Liver (tissue), 9 donors: Measurements from ENCODE around the gene ZCCHC14. TPM values are rescaled to one million over a fixed set of nuclear protein-coding genes. Genes with fewer than 3 reads are reported as not detected.
A peak's percentile ranks its signal among the peaks of the same experiment; 100 is the strongest.
"Not testable (repeated sequence)": the region's sequence is repeated elsewhere in the genome, so short reads cannot be mapped to it uniquely, and the experiment has no call there.

Experiments used
- DNase-seq: peaks from one replicate; pipeline ENCODE4 v3.0.0-alpha.2; 2017; ENCODE audit warnings: low spot score
- H3K27ac ChIP-seq, 2 donors: one replicate each; pipeline ENCODE4 v1.7.0; 2013; ENCODE audit warnings: inconsistent platforms in 2 of 2, low read length in 2 of 2, control low read depth in 1 of 2, low read depth in 1 of 2, mild to moderate bottlenecking in 1 of 2
- H3K27me3 ChIP-seq, 4 donors: one replicate each; pipeline versions ENCODE4 v1.6.1 to v1.7.0; 2013; ENCODE audit warnings: low read length in 3 of 4, inconsistent platforms in 1 of 4, mild to moderate bottlenecking in 1 of 4, moderate library complexity in 1 of 4; ENCODE audit not compliant: control insufficient read depth in 4 of 4, insufficient read depth in 4 of 4
- H3K36me3 ChIP-seq, 4 donors: one replicate each; pipeline versions ENCODE4 v1.6.1 to v1.7.0; 2013; ENCODE audit warnings: low read length in 3 of 4, mild to moderate bottlenecking in 3 of 4, low read depth in 1 of 4, moderate library complexity in 1 of 4; ENCODE audit not compliant: control insufficient read depth in 4 of 4, insufficient read depth in 3 of 4
- H3K4me1 ChIP-seq, 4 donors: one replicate each; pipeline versions ENCODE4 v1.6.1 to v1.7.0; 2013; ENCODE audit warnings: low read length in 3 of 4, mild to moderate bottlenecking in 3 of 4, moderate library complexity in 1 of 4; ENCODE audit not compliant: control insufficient read depth in 4 of 4, insufficient read depth in 4 of 4
- H3K4me3 ChIP-seq, 3 donors: one replicate each; pipeline versions ENCODE4 v1.6.1 to v1.7.0; 2013; ENCODE audit warnings: low read length in 3 of 3, control low read depth in 1 of 3, low read depth in 1 of 3, mild to moderate bottlenecking in 1 of 3
- H3K9ac ChIP-seq, 2 donors: one replicate each; pipeline ENCODE4 v1.7.0; 2013; ENCODE audit warnings: low read length in 2 of 2, mild to moderate bottlenecking in 2 of 2, moderate library complexity in 2 of 2, control low read depth in 1 of 2, low read depth in 1 of 2
- H3K9me3 ChIP-seq, 4 donors: one replicate each; pipeline versions ENCODE4 v1.6.1 to v1.7.0; 2013; ENCODE audit warnings: low read length in 3 of 4; ENCODE audit not compliant: control insufficient read depth in 4 of 4
- CTCF ChIP-seq: fragments of 150-350 bp; IDR thresholded peaks from 2 replicates; pipeline ENCODE4 v1.5.1; 2017; ENCODE audit warnings: improper control_type of control experiment, low read depth, low read length; ENCODE audit not compliant: missing input control
- EGR1 ChIP-seq, 2 donors: IDR thresholded peaks; 2 replicates each; pipeline ENCODE4 v1.6.1; 2016 to 2018; ENCODE audit warnings: antibody characterized with exemption in 2 of 2, low read depth in 2 of 2
- FOXA2 ChIP-seq: IDR thresholded peaks from 2 replicates; pipeline ENCODE4 v1.6.1; 2016; ENCODE audit warnings: antibody characterized with exemption
- GABPA ChIP-seq, 2 donors: IDR thresholded peaks in 1 of 2; conservative IDR thresholded peaks in 1 of 2; 2 replicates each; pipeline ENCODE4 v1.6.1; 2016; ENCODE audit warnings: antibody characterized with exemption in 2 of 2, mild to moderate bottlenecking in 1 of 2, moderate library complexity in 1 of 2
- HNF4A ChIP-seq, 2 donors: conservative IDR thresholded peaks; 2 replicates each; pipeline ENCODE4 v1.6.1; 2016; ENCODE audit warnings: antibody characterized with exemption in 2 of 2, mild to moderate bottlenecking in 2 of 2
- HNF4G ChIP-seq: IDR thresholded peaks from 2 replicates; pipeline ENCODE4 v1.6.1; 2016; ENCODE audit warnings: antibody characterized with exemption
- MAX ChIP-seq: IDR thresholded peaks from 2 replicates; pipeline ENCODE4 v1.6.1; 2016; ENCODE audit warnings: antibody characterized with exemption
- RAD21 ChIP-seq, 2 donors: IDR thresholded peaks; 2 replicates each; pipeline ENCODE4 v1.6.1; 2016; ENCODE audit warnings: antibody characterized with exemption in 2 of 2, mild to moderate bottlenecking in 2 of 2
- RXRA ChIP-seq, 2 donors: IDR thresholded peaks; 2 replicates each; pipeline ENCODE4 v1.6.1; 2017 to 2018; ENCODE audit warnings: antibody characterized with exemption in 2 of 2, mild to moderate bottlenecking in 1 of 2
- SP1 ChIP-seq: IDR thresholded peaks from 2 replicates; pipeline ENCODE4 v1.6.1; 2018; ENCODE audit warnings: antibody characterized with exemption, mild to moderate bottlenecking
- TAF1 ChIP-seq: conservative IDR thresholded peaks from 2 replicates; pipeline ENCODE4 v1.6.1; 2016; ENCODE audit warnings: antibody characterized with exemption, mild to moderate bottlenecking
- YY1 ChIP-seq: IDR thresholded peaks from 2 replicates; pipeline ENCODE4 v1.6.1; 2016; ENCODE audit warnings: antibody characterized with exemption, mild to moderate bottlenecking
- ZBTB33 ChIP-seq: IDR thresholded peaks from 2 replicates; pipeline ENCODE4 v1.6.1; 2016; ENCODE audit warnings: antibody characterized with exemption
- WGBS: extraction: QIAGEN DNeasy Blood & Tissue Kit; methylation state at CpG from one replicate; pipeline ENCODE4 v1.1.7; 2013; 5-methylcytosine and 5-hydroxymethylcytosine counted together
- polyA plus RNA-seq, 2 donors: library from polyadenylated mRNA; stranded (reverse) in 1 of 2; unstranded in 1 of 2; fragments of 200-250 nt in 1 of 2; fragments of >200 nt in 1 of 2; fragmentation: Nextera tagmentation in 1 of 2; extraction: Ambion mirVana in 1 of 2; gene quantifications; one replicate each; pipeline versions ENCODE4 v1.2.1 to v1.2.3, GENCODE V29; 2013 to 2015
- total RNA-seq, 2 donors: library from RNA; depleted of rRNA; stranded (reverse); fragments of >200 nt; gene quantifications; one replicate each; pipeline ENCODE4 v1.2.3, GENCODE V29; 2014
- TF ChIP-seq, protein P1 (sequence below): IDR thresholded peaks from 2 replicates; pipeline ENCODE4 v1.6.1; 2016; ENCODE audit warnings: antibody characterized with exemption
- TF ChIP-seq, protein P2 (sequence below): IDR thresholded peaks from 2 replicates; pipeline ENCODE4 v1.6.1; 2016; ENCODE audit warnings: antibody characterized with exemption, mild to moderate bottlenecking
- donor health status: healthy.
- donor health status: healthy.
- donor health status: healthy.
- donor health status: healthy.
- donor health status: healthy.

ZCCHC14 gene
- total and polyA plus RNA-seq, 4 donors, result 6.3 to 21.7 (median 8.0) TPM

- 61% methylated on average over 12 of the region's 12 CpGs for WGBS
- H3K27me3 ChIP-seq, H3K4me3 ChIP-seq, DNase-seq, H3K36me3 ChIP-seq, H3K9ac ChIP-seq, H3K9me3 ChIP-seq: not testable (repeated sequence)
- H3K4me1 ChIP-seq, result peaks cover 16 to 42% (median 35%) of the 10 kb centered on the region in 4 donors
- peak overlapping the region in 1 of 2 donors; percentile 95 for H3K27ac ChIP-seq
- TF ChIP-seq HNF4A (conservative IDR thresholded peaks at IDR 0.05) (peak in 1 of 2 donors; percentile 39), SP1 (peak; percentile 50), RXRA (IDR thresholded peaks at IDR 0.05) (peak in 1 of 2 donors; percentile 30), RAD21 (IDR thresholded peaks at IDR 0.05) (peak in 1 of 2 donors; percentile 4)
Observed at GRCh38 chr16:87384875-87385167, 108.0 kb downstream of the ZCCHC14 start.

DNA sequence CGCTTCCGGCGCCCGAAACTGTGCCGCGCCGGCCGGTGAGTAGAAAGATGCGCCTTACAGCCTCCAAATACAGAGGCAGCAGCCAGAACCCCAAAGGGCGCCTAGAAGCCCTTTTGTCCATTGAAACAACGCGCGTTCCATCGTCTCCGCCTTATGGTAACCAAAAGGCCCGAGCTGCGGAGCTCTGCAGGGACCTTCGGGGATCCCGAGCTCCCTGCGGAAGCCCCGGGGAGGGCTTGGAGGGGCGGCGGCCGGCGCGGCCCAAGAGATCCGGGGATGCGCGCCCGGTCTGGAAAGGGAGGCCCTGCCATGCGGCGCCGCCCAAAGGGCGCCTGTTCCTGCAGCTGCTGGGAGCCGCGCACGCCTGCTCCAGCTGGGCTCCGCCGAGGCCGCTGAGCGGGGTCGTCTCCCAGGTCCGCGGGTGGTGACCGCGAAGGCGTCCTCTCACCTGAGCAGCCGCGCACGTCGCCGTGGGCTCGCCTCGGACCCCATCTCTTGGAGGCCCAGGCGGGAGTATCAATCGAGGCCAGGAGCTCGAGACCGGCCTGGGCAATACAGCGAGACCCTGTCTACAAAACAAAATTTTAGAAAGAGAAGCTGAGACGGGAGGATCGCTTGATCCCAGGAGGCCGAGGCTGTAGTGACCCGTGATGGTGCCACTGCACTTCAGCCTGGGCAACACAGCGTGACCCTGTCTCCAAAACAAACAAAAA lies 108.5 kb downstream of the ZCCHC14 start:
- TF ChIP-seq, protein P1, sequence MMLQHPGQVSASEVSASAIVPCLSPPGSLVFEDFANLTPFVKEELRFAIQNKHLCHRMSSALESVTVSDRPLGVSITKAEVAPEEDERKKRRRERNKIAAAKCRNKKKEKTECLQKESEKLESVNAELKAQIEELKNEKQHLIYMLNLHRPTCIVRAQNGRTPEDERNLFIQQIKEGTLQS, result no peak
- TF ChIP-seq FOXA2 (no peak), HNF4A (conservative IDR thresholded peaks at IDR 0.05) (peak in 1 of 2 donors; percentile 26), SP1 (no peak), HNF4G (no peak), MAX (no peak), GABPA (IDR thresholded peaks at IDR 0.05 in 1 of 2, conservative IDR thresholded peaks at IDR 0.05 in 1 of 2) (no peak), CTCF (no peak), RAD21 (IDR thresholded peaks at IDR 0.05) (no peak), ZBTB33 (no peak), EGR1 (IDR thresholded peaks at IDR 0.05; ENCODE audit: low read depth in 2 of 2) (no peak), TAF1 (no peak), YY1 (peak; percentile 4), RXRA (IDR thresholded peaks at IDR 0.05) (peak in 1 of 2 donors; percentile 43)
- TF ChIP-seq, protein P2, sequence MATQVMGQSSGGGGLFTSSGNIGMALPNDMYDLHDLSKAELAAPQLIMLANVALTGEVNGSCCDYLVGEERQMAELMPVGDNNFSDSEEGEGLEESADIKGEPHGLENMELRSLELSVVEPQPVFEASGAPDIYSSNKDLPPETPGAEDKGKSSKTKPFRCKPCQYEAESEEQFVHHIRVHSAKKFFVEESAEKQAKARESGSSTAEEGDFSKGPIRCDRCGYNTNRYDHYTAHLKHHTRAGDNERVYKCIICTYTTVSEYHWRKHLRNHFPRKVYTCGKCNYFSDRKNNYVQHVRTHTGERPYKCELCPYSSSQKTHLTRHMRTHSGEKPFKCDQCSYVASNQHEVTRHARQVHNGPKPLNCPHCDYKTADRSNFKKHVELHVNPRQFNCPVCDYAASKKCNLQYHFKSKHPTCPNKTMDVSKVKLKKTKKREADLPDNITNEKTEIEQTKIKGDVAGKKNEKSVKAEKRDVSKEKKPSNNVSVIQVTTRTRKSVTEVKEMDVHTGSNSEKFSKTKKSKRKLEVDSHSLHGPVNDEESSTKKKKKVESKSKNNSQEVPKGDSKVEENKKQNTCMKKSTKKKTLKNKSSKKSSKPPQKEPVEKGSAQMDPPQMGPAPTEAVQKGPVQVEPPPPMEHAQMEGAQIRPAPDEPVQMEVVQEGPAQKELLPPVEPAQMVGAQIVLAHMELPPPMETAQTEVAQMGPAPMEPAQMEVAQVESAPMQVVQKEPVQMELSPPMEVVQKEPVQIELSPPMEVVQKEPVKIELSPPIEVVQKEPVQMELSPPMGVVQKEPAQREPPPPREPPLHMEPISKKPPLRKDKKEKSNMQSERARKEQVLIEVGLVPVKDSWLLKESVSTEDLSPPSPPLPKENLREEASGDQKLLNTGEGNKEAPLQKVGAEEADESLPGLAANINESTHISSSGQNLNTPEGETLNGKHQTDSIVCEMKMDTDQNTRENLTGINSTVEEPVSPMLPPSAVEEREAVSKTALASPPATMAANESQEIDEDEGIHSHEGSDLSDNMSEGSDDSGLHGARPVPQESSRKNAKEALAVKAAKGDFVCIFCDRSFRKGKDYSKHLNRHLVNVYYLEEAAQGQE, result peak; percentile 15
- Histone ChIP-seq H3K36me3 (no peaks in the 10 kb centered on the region), H3K27ac (peak overlapping the region; percentile 95), H3K9me3 (no peaks in the 10 kb centered on the region), H3K4me3 (peak overlapping the region; percentile 50 to 96 (median 71)), H3K27me3 (no peaks in the 10 kb centered on the region), H3K9ac (peak overlapping the region in 1 of 2 donors; percentile 28), H3K4me1 (peaks cover 18 to 43% (median 35%) of the 10 kb centered on the region in 4 donors)
- 6% methylated on average over 64 of the region's 64 CpGs for WGBS
- no peak for DNase-seq
